Stimulated activated CD4-positive, alpha-beta T cell treated with anti-CD3 and anti-CD28 coated beads, Interleukin-4, amount 100 ng/mL, for 1 hour (primary cell): Measurements from ENCODE around the gene NOLC1.

Source experiments
- DNase-seq: peaks from one replicate; pipeline ENCODE4 v3.0.0-alpha.2; 2020

Gene NOLC1

GRCh38 chr10:102211615-102212299, 59.6 kb downstream of the NOLC1 start:
- no peak for DNase-seq
